Mononuclear cell (primary cell): ENCODE data around the gene DCAF4. TPM values are rescaled to one million over a fixed set of nuclear protein-coding genes. Genes with fewer than 3 reads are reported as not detected.

ENCODE experiments used
- H3K27me3 ChIP-seq: 2 replicates; pipeline ENCODE4 v1.6.0; 2011; ENCODE audit warnings: low read length, control low read depth; ENCODE audit not compliant: insufficient read depth
- H3K4me1 ChIP-seq: 2 replicates; pipeline ENCODE4 v1.5.1; 2011; ENCODE audit warnings: mild to moderate bottlenecking, low read length, control low read depth; ENCODE audit not compliant: insufficient read depth
- H3K4me3 ChIP-seq: 2 replicates; pipeline ENCODE4 v1.5.1; 2011; ENCODE audit warnings: mild to moderate bottlenecking, low read length, moderate library complexity
- H3K9me3 ChIP-seq: 2 replicates; pipeline ENCODE4 v1.5.1; 2011; ENCODE audit warnings: low read depth, mild to moderate bottlenecking, control low read depth, low read length
- total RNA-seq: library from RNA; depleted of rRNA; stranded (reverse); fragments of >200 nt; gene quantifications from one replicate; pipeline ENCODE4 v1.2.3, GENCODE V29; 2012

The DCAF4 gene
- total RNA-seq, 1 donor: 17.9 TPM

- peaks cover 17% of the 10 kb centered on the region for H3K4me1 ChIP-seq
- H3K27me3 ChIP-seq: peaks cover 46% of the 10 kb centered on the region
- no peaks in the 10 kb centered on the region for H3K9me3 ChIP-seq
- H3K4me3 ChIP-seq: no peak overlapping the region
Observed at GRCh38 chr14:72889366-72889765, 36.9 kb upstream of the DCAF4 start.

GRCh38 chr14:72891666-72892102, 34.6 kb upstream of the DCAF4 start:
- H3K4me1 ChIP-seq: peaks cover 26% of the 10 kb centered on the region
- H3K9me3 ChIP-seq: no peaks in the 10 kb centered on the region
- H3K27me3 ChIP-seq: peaks cover 69% of the 10 kb centered on the region
- peak overlapping the region; percentile 73 for H3K4me3 ChIP-seq

- Histone ChIP-seq H3K27me3 (peaks cover 74% of the 10 kb centered on the region), H3K4me3 (peak overlapping the region; percentile 73), H3K4me1 (peaks cover 26% of the 10 kb centered on the region), H3K9me3 (no peaks in the 10 kb centered on the region)
Observed at GRCh38 chr14:72892103-72892878, 34.0 kb upstream of the DCAF4 start.

DNA sequence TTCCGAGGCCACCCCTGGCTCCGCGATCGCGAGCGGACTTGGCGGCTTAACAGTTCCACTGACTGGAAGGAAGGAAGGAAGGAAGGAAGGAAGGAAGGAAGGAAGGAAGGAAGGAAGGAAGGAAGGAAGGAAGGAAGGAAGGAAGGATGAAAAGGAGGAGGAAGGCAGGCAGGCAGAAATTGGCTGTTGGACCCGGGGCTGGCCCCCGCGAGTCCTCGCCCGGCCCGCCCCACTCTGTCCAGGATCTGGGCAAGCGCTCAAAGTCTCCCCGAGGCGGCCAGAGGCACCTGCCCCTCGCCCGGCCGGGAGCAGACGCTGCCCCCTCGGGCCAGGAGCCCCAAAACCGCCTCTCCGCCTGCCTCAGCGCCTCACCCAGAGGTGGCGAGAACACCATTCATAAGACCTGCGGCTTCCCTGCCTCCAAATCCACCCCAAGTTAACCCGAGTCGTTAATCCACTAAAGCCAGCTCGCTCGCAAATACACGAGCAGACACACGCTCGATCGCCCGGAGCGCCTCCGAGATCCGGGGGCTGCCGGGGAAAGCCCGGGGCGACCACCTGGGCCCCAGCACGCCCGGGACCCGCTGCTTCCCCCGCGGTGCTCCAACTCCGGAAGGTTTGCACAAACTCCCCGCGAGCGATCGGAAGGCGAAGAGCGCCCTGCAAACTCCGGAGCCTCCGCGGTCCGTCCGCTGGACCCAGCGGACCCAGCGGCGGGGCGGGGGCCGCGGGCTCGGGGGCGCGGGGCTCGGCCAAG, 33.2 kb upstream of the DCAF4 start:
- peaks cover 72% of the 10 kb centered on the region for H3K27me3 ChIP-seq
- H3K4me3 ChIP-seq: peak overlapping the region; percentile 73
- H3K9me3 ChIP-seq: no peaks in the 10 kb centered on the region
- H3K4me1 ChIP-seq: peaks cover 26% of the 10 kb centered on the region

DNA sequence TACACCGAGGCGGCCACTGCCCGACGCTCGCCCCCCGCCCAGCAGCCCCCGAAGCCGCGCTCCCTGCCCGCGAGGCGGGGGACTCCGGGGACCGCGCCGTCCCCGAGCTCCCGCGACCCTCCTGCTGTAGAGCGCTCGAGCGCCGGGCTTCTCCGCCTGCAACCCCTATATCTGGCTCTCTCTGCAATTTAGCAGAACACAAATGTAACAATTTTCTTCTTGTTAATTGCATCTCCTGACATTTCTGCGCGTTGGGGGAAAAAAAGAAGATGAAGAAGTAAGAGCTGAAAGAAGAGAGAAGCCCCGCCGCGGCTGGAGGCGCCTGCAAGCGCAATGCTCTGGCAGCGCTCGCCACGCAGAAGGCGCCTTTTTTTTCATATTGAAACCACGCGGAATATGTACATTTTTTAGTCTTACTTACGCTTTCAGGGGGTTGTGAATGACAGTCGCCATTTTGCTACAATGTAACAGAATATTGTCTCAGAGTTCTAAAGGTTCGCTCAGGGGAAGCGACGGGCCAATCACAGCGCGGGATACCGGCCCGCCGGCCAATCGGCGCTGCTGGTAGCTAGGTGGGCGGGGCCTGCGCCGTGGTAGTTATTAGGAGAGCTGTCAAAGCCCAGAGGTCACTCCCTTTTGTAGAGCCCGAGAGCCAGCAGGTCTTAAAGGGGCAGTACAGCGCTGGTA, 32.5 kb upstream of the DCAF4 start, which contains the start of gene DPF3:
Gene DPF3, minus strand, starts transcription at position 466 of the 687 bp plus-strand sequence. Its CDS starts 13 bp downstream, at position 453.
- H3K27me3 ChIP-seq: peaks cover 77% of the 10 kb centered on the region
- H3K4me1 ChIP-seq: peaks cover 26% of the 10 kb centered on the region
- H3K4me3 ChIP-seq: peak within 1 kb of the TSS; percentile 73
- H3K9me3 ChIP-seq: no peaks in the 10 kb centered on the region

- Histone ChIP-seq H3K4me1 (peaks cover 26% of the 10 kb centered on the region), H3K27me3 (peaks cover 73% of the 10 kb centered on the region), H3K9me3 (no peaks in the 10 kb centered on the region), H3K4me3 (peak overlapping the region; percentile 73)
Observed at GRCh38 chr14:72894323-72894622, 32.0 kb upstream of the DCAF4 start.

DNA sequence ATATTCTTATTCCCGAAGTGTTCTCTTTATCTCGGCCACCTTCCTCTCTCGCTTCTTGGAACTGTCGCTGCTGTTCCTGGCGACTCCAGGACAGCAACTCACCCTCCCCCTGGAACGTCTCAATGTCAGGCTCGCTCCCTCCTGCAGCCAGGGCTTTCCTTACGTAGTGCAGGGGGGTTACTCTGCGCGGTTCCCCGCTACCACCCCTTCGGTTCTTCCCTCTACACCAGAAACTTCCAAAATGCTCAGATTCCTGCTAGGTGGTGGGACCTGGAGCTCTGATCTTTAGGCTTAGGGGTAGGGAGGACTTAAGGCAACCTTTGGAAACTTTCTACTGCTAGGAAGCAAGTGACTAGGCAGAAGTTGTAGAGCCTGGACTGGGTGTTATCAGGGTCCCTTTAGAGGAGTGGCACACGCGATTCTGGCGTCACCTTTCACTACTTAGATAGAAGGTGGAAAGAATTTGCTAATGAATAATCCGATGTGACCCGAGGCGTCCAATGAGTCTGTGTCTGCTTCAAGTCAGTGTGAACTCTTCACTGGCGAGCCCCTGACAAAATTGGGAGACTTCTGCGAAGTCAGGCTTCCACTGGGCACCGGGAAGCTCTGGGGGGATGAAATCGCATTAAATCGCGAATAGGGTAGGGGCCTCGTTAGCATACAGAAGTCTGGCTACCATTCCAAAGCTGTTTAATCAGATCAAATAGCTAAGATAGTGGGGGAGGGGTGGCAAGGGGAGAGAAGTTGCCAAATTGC, 31.5 kb upstream of the DCAF4 start:
- H3K27me3 ChIP-seq: peaks cover 70% of the 10 kb centered on the region
- peaks cover 26% of the 10 kb centered on the region for H3K4me1 ChIP-seq
- H3K4me3 ChIP-seq: peak overlapping the region; percentile 73
- H3K9me3 ChIP-seq: no peaks in the 10 kb centered on the region

DNA sequence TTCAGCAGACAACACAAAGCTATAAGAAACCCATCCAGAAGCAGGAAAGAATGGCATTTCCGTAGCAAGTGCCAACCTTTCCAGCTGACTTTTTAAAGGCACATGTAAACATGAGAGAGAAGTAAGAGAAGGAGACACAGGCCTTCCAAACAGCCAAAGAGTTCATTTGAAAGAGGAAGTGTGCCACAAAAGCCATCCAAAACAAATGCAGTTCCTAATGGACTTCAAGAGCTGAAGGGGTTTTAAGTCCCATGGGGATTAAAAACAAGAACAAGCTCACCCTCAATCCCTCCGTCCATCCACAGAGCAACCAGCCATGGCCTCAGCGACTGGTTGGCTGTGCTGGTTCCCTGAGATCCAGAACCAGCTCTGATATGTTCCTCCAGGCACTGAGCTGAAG, 27.8 kb upstream of the DCAF4 start:
- no peak overlapping the region for H3K4me3 ChIP-seq
- H3K4me1 ChIP-seq: peaks cover 12% of the 10 kb centered on the region
- peaks cover 37% of the 10 kb centered on the region for H3K27me3 ChIP-seq
- H3K9me3 ChIP-seq: no peaks in the 10 kb centered on the region

GRCh38 chr14:72901361-72901760, 24.9 kb upstream of the DCAF4 start:
- no peaks in the 10 kb centered on the region for H3K9me3 ChIP-seq
- H3K27me3 ChIP-seq: peaks cover 20% of the 10 kb centered on the region
- H3K4me1 ChIP-seq: no peaks in the 10 kb centered on the region

DNA sequence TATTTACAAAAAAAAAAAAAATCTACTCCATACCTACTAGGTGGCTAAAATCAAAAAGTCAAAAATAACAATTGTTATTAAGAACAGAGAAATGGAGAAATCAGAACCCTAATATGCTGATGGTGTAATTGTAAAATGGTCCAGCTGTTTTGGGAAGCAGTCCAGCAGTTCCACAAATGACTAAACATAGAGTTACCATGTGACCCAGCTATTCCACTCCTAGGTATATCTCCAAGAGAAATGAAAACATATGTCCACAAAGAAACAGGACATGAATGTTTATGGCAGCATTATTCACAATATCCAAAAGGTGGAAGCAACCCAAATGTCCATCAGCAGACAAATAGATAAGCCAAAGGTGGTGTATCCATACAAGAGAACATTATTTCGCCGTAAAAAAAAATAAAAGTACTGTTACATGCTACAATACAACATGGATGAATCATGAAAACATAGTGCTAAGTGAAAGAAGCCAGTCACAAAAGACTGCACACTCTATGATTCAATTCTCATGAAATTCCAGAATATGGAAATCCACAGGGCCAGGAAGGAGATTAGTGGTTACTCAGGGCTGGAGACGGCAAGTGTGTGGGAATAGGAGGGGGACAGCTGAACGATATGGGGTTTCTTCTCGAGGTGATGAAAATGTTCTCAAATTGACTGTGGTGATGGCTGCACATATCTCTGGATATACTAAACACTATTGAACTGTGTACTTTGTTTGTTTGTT, 23.3 kb upstream of the DCAF4 start:
- Histone ChIP-seq H3K4me1 (no peaks in the 10 kb centered on the region), H3K9me3 (no peaks in the 10 kb centered on the region), H3K27me3 (peaks cover 13% of the 10 kb centered on the region), H3K4me3 (no peak overlapping the region)

More at GRCh38 chr14:72901361-72901760, 24.9 kb upstream of the DCAF4 start:
- H3K4me3 ChIP-seq: no peak overlapping the region

DNA sequence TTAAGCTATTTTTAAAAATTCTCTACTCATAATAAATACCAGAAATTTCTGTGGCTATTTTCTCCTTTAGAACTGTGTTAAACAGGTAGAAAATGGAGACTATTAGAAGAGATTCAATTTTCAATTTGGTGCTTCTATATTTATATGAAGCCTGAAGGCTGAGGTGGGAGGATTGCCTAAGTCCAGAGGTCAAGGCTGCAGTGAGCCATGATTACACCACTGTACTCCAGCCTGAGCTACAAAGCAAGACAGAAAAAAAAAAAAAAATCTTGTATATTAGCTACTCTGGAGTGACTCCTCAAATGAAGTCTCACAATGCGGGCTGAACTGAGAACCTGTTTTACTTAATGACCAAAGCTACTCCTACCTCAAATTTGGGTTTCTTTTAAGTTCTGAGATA, 22.5 kb upstream of the DCAF4 start:
- no peaks in the 10 kb centered on the region for H3K9me3 ChIP-seq
- no peak overlapping the region for H3K4me3 ChIP-seq
- H3K4me1 ChIP-seq: no peaks in the 10 kb centered on the region
- peaks cover 9% of the 10 kb centered on the region for H3K27me3 ChIP-seq

DNA sequence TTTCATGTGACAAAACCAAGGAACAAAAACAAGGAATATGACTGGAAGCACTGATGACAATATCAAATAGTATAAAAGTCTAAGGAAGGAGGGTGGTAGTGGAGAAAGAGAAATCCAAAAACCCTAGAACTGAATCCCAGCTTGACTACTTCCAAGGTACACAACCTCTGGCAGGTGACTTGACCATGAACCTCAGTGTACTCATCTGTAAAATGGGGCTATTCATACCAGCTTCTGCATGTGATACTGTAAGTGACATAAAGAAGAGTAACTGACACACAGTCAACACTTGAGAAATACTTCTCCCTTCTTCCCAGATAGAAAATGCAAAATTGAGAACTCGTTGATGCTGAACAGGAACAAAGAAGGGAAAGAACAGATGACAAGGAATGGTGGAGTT, 22.0 kb upstream of the DCAF4 start:
- peaks cover 8% of the 10 kb centered on the region for H3K27me3 ChIP-seq
- H3K4me3 ChIP-seq: no peak overlapping the region
- no peaks in the 10 kb centered on the region for H3K9me3 ChIP-seq
- H3K4me1 ChIP-seq: no peaks in the 10 kb centered on the region

GRCh38 chr14:72904840-72905561, 21.3 kb upstream of the DCAF4 start:
- Histone ChIP-seq H3K9me3 (no peaks in the 10 kb centered on the region), H3K4me1 (no peaks in the 10 kb centered on the region), H3K27me3 (peaks cover 8% of the 10 kb centered on the region), H3K4me3 (no peak overlapping the region)
